B cell (primary cell): ENCODE results near the gene MYO16.

Experiments
- EZH2 ChIP-seq: IDR thresholded peaks from 2 replicates; pipeline ENCODE4 v1.6.1; 2012; ENCODE audit warnings: borderline replicate concordance, low read depth, mild to moderate bottlenecking, moderate library complexity, low read length; ENCODE audit not compliant: insufficient read depth, poor library complexity, severe bottlenecking
- TF ChIP-seq, protein P1 (sequence below): fragments of 200-600 bp; IDR thresholded peaks from one replicate; pipeline ENCODE4 v1.8.0; 2022; ENCODE audit warnings: antibody characterized with exemption, mild to moderate bottlenecking

GRCh38 chr13:108830916-108831315 is 201.5 kb downstream of the MYO16 start:
- no peak for TF ChIP-seq EZH2
- TF ChIP-seq, protein P1, sequence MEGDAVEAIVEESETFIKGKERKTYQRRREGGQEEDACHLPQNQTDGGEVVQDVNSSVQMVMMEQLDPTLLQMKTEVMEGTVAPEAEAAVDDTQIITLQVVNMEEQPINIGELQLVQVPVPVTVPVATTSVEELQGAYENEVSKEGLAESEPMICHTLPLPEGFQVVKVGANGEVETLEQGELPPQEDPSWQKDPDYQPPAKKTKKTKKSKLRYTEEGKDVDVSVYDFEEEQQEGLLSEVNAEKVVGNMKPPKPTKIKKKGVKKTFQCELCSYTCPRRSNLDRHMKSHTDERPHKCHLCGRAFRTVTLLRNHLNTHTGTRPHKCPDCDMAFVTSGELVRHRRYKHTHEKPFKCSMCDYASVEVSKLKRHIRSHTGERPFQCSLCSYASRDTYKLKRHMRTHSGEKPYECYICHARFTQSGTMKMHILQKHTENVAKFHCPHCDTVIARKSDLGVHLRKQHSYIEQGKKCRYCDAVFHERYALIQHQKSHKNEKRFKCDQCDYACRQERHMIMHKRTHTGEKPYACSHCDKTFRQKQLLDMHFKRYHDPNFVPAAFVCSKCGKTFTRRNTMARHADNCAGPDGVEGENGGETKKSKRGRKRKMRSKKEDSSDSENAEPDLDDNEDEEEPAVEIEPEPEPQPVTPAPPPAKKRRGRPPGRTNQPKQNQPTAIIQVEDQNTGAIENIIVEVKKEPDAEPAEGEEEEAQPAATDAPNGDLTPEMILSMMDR = no peak
